GM15510 (cell line): ENCODE results near the gene EID2.

Source experiments
- POLR2A ChIP-seq: IDR thresholded peaks from 3 replicates; pipeline ENCODE4 v1.6.1; 2011; ENCODE audit warnings: borderline replicate concordance; ENCODE audit not compliant: insufficient read length; ENCODE audit errors: extremely low read depth

Gene EID2

GRCh38 chr19:39498798-39499642, 40.9 kb downstream of the EID2 start, which contains the start of gene DLL3:
DLL3 (plus strand) TSS chr19:39498947; CDS start chr19:39498975, 28 bp downstream.
- TF ChIP-seq POLR2A, result no peak

GRCh38 chr19:39497996-39498797, 41.8 kb downstream of the EID2 start:
- TF ChIP-seq POLR2A, result no peak

- TF ChIP-seq POLR2A, result no peak
Observed at GRCh38 chr19:39497701-39497995, 42.3 kb downstream of the EID2 start.

- no peak for TF ChIP-seq POLR2A
Observed at GRCh38 chr19:39496063-39496462, 43.9 kb downstream of the EID2 start.

GRCh38 chr19:39494661-39495060, 45.3 kb downstream of the EID2 start:
- TF ChIP-seq POLR2A, result no peak

GRCh38 chr19:39492788-39493187, 47.2 kb downstream of the EID2 start:
- TF ChIP-seq POLR2A, result no peak

GRCh38 chr19:39492225-39492624, 47.7 kb downstream of the EID2 start:
- no peak for TF ChIP-seq POLR2A

GRCh38 chr19:39489756-39490155, 50.2 kb downstream of the EID2 start:
- no peak for TF ChIP-seq POLR2A
